MCF 10A (cell line): Measurements from ENCODE around the gene CACNA1D. TPM values are rescaled to one million over a fixed set of nuclear protein-coding genes. Genes with fewer than 3 reads are reported as not detected.

Experiments used
- BruUV-seq: library from RNA; stranded (reverse); fragments of 400-500 nt; replicated peaks from 2 replicates; lab custom pipeline; 2021; lab: Mats Ljungman, UMichigan
- CTCF ChIA-PET: fragments of 300-600 bp; sonication (Branson Sonifier 250); formaldehyde crosslinking; extraction: SDS; loops from one replicate; lab custom pipeline; 2021; ENCODE audit warnings: antibody characterized with exemption, inconsistent platforms; lab: Yijun Ruan, JAX
- POLR2A ChIA-PET: fragments of 300-600, 350-650 bp; sonication (Branson Sonifier 250); formaldehyde crosslinking; extraction: SDS; loops from one replicate; lab custom pipeline; 2020; ENCODE audit warnings: antibody characterized with exemption, inconsistent platforms; lab: Yijun Ruan, JAX
- DNase-seq: peaks from one replicate; pipeline ENCODE4 v3.0.0-alpha.2; 2018; ENCODE audit not compliant: unreplicated experiment
- H3K27ac Mint-ChIP-seq: one replicate; pipeline ENCODE4 v1.8.0; 2022; ENCODE audit warnings: mild to moderate bottlenecking, low read depth, mixed read lengths; ENCODE audit not compliant: unreplicated experiment
- H3K27me3 Mint-ChIP-seq: one replicate; pipeline ENCODE4 v1.8.0; 2022; ENCODE audit warnings: mixed read lengths; ENCODE audit not compliant: insufficient read depth, unreplicated experiment
- H3K36me3 Mint-ChIP-seq: one replicate; pipeline ENCODE4 v1.8.0; 2022; ENCODE audit warnings: mild to moderate bottlenecking, moderate library complexity, mixed read lengths; ENCODE audit not compliant: insufficient read depth, unreplicated experiment
- H3K4me1 Mint-ChIP-seq: one replicate; pipeline ENCODE4 v1.8.0; 2022; ENCODE audit warnings: mixed read lengths; ENCODE audit not compliant: insufficient read depth, unreplicated experiment
- H3K4me3 Mint-ChIP-seq: one replicate; pipeline ENCODE4 v1.8.0; 2022; ENCODE audit warnings: mild to moderate bottlenecking, moderate library complexity, mixed read lengths; ENCODE audit not compliant: unreplicated experiment
- H3K9me3 Mint-ChIP-seq: one replicate; pipeline ENCODE4 v1.8.0; 2022; ENCODE audit warnings: mixed read lengths; ENCODE audit not compliant: unreplicated experiment
- CTCF ChIP-seq: fragments of 200-600 bp; IDR thresholded peaks from one replicate; pipeline ENCODE4 v1.8.0; 2022; ENCODE audit warnings: antibody characterized with exemption, mild to moderate bottlenecking; ENCODE audit not compliant: unreplicated experiment
- intact Hi-C: fragments of 100-400 bp; cut with micrococcal nuclease; formaldehyde crosslinking; loops from 2 replicates; pipeline ENCODE4 v1.14.1; 2022
- total RNA-seq: library from RNA; stranded (reverse); gene quantifications from 2 replicates; pipeline ENCODE4 v1.2.3, GENCODE V29; 2022

Gene CACNA1D
- total RNA-seq, 1 experiment from 2014 or later: 0.26 TPM

GRCh38 chr3:53844262-53845102, 350.1 kb downstream of the CACNA1D start:
- CTCF ChIA-PET: no interaction called here
- H3K36me3 Mint-ChIP-seq: no peaks in the 10 kb centered on the region
- H3K27me3 Mint-ChIP-seq: no peaks in the 10 kb centered on the region
- no peak for DNase-seq
- intact Hi-C loops: no loop called here
- no peak overlapping the region for H3K4me3 Mint-ChIP-seq
- no peaks in the 10 kb centered on the region for H3K9me3 Mint-ChIP-seq
- no peak overlapping the region for H3K27ac Mint-ChIP-seq
- POLR2A ChIA-PET: no interaction called here
- TF ChIP-seq CTCF: no peak
- no TSS peak for BruUV-seq
- no peaks in the 10 kb centered on the region for H3K4me1 Mint-ChIP-seq

- Mint-ChIP-seq H3K36me3 (no peaks in the 10 kb centered on the region), H3K4me3 (peak overlapping the region; percentile 61), H3K27me3 (no peaks in the 10 kb centered on the region), H3K9me3 (no peaks in the 10 kb centered on the region), H3K4me1 (no peaks in the 10 kb centered on the region), H3K27ac (no peak overlapping the region)
- BruUV-seq: no TSS peak
- intact Hi-C loops: no loop called here
- TF ChIP-seq CTCF: no peak
- CTCF ChIA-PET: interaction anchor here (0.5 to 1.0 kb wide), 5 partner anchors 8 to 529 kb away, joined by 3 to 6 read pairs (median 4); no protein-coding TSS in a partner anchor
- peak; percentile 47 for DNase-seq
- POLR2A ChIA-PET: interaction anchor here (0.8 kb wide), 1 partner anchor 46 kb away, joined by 4 read pairs; the partner anchor contains the start of gene SELENOK
Observed at GRCh38 chr3:53845103-53845880, 350.9 kb downstream of the CACNA1D start.

- DNase-seq: no peak
- no peaks in the 10 kb centered on the region for H3K4me1 Mint-ChIP-seq
- no peak for TF ChIP-seq CTCF
- no peak overlapping the region for H3K27ac Mint-ChIP-seq
- intact Hi-C loops: no loop called here
- peak overlapping the region; percentile 61 for H3K4me3 Mint-ChIP-seq
- BruUV-seq: no TSS peak
- H3K27me3 Mint-ChIP-seq: no peaks in the 10 kb centered on the region
- no peaks in the 10 kb centered on the region for H3K36me3 Mint-ChIP-seq
- H3K9me3 Mint-ChIP-seq: no peaks in the 10 kb centered on the region
- ChIA-PET POLR2A (interaction anchor here (0.8 kb wide), 1 partner anchor 46 kb away, joined by 4 read pairs; the partner anchor contains the start of gene SELENOK), CTCF (interaction anchor here (0.5 to 1.0 kb wide), 4 partner anchors 20 to 530 kb away, joined by 3 to 6 read pairs (median 4); no protein-coding TSS in a partner anchor)
Observed at GRCh38 chr3:53845881-53846133, 351.4 kb downstream of the CACNA1D start.
